HG02610 (cell line): ENCODE data around the gene PCDHGA6.
"Not testable (repeated sequence)": the region's sequence is repeated elsewhere in the genome, so short reads cannot be mapped to it uniquely, and the experiment has no call there.

ENCODE experiments used
- ATAC-seq: cut with Tn5 transposase; IDR thresholded peaks from one replicate; pipeline ENCODE4 v1.9.1; 2021; ENCODE audit warnings: mild to moderate bottlenecking, moderate library complexity; ENCODE audit not compliant: unreplicated experiment

The PCDHGA6 gene

GRCh38 chr5:141359790-141360426 is 13.8 kb upstream of the PCDHGA6 start, which contains the start of gene PCDHGB2:
Gene PCDHGB2, plus strand, starts transcription at chr5:141359994. Its CDS starts 142 bp downstream, at chr5:141360136.
- ATAC-seq, result peak; percentile 79

DNA sequence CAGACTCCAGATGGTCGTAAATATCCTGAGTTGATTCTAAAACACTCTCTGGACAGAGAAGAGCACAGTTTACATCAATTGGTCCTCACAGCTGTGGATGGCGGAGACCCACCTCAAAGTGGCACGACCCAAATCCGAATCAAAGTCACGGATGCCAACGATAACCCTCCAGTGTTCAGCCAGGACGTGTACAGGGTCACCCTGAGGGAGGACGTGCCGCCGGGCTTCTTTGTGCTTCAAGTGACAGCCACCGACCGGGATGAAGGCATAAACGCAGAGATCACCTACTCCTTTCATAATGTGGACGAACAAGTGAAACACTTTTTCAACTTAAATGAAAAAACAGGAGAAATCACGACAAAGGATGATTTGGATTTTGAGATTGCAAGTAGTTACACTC is 13.0 kb upstream of the PCDHGA6 start:
- ATAC-seq, result no peak

- no peak for ATAC-seq
Measured at GRCh38 chr5:141362719-141363118, 11.0 kb upstream of the PCDHGA6 start.

DNA sequence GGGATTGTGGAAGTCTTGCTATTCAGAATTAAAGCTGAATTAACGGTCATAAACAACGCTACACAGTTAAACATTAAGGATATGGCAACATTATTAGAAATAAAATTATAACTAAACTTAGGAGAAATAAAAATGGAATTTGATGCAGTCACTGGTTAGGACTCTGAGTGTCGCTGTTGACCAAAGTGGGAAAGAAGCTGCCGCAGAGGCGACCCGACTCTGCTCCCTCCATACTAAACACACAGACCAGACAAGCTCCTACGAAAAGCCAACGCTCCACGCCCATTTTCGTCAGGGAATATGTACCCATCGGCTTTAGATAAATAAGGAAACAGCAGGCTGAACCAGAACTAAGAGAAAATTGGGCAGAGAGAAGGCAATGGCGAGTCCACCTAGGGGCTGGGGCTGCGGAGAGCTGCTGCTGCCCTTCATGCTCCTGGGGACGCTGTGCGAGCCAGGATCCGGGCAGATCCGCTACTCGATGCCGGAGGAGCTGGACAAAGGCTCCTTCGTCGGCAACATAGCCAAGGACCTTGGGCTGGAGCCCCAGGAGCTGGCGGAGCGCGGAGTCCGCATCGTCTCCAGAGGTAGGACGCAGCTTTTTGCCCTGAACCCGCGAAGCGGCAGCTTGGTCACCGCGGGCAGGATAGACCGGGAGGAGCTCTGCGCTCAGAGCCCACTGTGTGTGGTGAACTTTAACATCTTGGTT is 9.6 kb upstream of the PCDHGA6 start, which contains the start of gene PCDHGA5:
Gene PCDHGA5 (plus strand): TSS at position 211 of the 709 bp plus-strand sequence. CDS start 169 bp downstream, at position 380.
- no peak for ATAC-seq

DNA sequence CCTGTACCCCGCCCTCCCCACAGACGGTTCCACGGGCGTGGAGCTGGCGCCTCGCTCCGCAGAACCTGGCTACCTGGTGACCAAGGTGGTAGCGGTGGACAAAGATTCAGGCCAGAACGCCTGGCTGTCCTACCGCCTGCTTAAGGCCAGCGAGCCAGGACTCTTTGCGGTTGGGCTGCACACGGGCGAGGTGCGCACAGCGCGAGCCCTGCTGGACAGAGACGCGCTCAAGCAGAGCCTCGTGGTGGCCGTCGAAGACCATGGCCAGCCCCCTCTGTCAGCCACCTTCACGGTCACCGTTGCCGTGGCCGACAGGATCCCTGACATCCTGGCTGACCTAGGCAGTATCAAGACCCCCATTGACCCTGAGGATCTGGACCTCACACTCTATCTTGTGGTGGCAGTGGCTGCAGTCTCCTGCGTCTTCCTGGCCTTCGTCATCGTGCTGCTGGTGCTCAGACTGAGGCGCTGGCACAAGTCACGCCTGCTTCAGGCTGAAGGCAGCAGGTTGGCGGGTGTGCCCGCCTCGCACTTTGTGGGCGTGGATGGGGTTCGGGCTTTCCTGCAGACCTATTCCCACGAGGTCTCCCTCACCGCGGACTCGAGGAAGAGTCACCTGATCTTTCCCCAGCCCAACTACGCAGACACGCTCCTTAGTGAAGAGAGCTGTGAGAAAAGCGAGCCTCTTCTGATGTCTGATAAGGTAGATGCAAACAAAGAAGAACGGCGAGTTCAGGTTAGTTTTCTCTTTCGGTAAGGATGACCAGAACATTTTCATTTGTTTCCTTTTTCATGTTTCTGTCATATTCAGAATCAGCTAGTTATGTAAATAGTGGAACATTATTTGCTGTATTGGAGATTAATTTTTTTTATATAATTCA is 7.4 kb upstream of the PCDHGA6 start:
- no peak for ATAC-seq

DNA sequence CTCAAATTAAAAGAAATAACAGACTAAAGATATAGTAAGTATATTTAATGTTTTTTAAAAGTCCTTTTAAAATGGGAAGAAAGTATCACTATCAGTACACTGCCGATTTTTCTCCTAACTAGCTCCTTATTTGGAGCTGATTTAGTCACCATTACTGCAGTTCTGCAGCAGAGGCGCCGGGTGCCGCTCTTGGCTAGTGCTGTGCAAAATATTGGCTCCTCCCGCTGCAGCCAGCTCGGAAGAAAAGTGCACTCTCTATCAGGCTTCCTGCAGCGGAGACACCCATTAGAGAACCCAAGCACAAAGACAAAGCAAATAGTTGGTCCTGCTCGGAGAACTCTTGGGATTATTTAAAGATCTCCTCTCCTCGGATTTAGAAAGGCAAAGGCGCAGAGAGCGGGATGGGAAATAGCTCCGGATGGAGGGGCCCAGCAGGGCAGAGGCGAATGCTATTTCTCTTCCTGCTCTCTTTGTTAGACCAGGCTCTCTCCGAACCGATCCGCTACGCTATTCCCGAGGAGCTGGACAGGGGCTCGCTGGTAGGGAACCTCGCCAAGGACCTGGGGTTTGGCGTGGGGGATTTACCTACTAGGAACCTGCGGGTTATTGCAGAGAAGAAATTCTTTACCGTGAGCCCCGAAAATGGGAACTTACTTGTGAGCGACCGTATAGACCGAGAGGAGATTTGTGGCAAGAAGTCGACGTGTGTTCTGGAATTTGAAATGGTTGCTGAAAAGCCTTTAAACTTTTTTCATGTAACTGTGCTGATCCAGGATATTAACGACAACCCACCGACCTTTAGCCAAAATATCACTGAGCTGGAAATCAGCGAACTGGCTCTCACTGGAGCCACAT is 3.5 kb upstream of the PCDHGA6 start, which contains the start of gene PCDHGB3:
Gene PCDHGB3 (plus strand): TSS at position 249 of the 855 bp plus-strand sequence. CDS start 153 bp downstream, at position 402.
- ATAC-seq, result peak; percentile 65

GRCh38 chr5:141371572-141372475 is 1.9 kb upstream of the PCDHGA6 start:
- no peak for ATAC-seq

GRCh38 chr5:141374627-141375026 is 936 bp downstream of the PCDHGA6 start:
- ATAC-seq, result no peak

- ATAC-seq, result not testable (repeated sequence)
Measured at GRCh38 chr5:141375444-141376155, 1.9 kb downstream of the PCDHGA6 start.

- no peak for ATAC-seq
Measured at GRCh38 chr5:141382469-141383294, 9.0 kb downstream of the PCDHGA6 start, which contains the start of gene PCDHGA7. Gene PCDHGA7, plus strand, starts transcription at chr5:141382742. Its CDS starts 158 bp downstream, at chr5:141382900.

DNA sequence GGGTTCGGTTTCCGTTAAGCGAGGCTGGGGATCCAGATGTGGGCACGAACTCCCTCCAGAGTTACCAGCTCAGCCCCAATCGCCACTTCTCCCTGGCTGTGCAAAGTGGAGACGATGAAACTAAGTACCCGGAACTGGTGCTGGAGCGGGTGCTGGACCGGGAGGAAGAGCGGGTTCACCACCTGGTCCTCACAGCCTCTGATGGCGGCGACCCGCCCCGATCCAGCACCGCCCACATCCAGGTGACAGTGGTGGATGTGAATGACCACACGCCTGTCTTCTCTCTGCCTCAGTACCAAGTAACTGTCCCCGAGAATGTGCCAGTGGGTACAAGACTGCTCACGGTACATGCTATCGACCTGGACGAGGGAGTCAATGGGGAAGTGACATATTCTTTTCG is 9.7 kb downstream of the PCDHGA6 start:
- no peak for ATAC-seq

DNA sequence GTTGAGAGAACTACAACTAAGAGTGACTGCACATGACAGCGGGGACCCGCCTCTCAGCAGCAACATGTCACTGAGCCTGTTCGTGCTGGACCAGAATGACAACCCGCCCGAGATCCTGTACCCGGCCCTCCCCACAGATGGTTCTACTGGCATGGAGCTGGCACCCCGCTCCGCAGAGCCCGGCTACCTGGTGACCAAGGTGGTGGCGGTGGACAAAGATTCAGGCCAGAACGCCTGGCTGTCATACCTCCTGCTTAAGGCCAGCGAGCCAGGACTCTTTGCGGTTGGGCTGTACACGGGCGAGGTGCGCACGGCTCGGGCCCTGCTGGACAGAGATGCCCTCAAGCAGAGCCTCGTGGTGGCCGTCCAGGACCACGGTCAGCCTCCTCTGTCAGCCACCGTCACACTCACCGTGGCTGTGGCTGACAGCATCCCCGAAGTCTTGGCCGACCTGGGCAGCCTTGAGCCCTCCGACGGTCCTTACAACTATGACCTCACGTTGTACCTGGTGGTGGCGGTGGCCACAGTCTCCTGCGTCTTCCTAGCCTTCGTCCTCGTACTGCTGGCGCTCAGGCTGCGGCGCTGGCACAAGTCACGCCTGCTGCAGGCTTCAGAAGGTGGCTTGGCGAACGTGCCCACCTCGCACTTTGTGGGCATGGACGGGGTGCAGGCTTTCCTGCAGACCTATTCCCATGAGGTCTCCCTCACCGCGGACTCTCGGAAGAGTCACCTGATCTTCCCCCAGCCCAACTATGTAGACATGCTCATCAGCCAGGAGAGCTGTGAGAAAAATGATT is 11.0 kb downstream of the PCDHGA6 start:
- ATAC-seq, result no peak

- not testable (repeated sequence) for ATAC-seq
Measured at GRCh38 chr5:141387557-141388311, 14.0 kb downstream of the PCDHGA6 start, which contains the start of gene PCDHGB4. Gene PCDHGB4, plus strand, starts transcription at chr5:141387698. Its CDS starts 187 bp downstream, at chr5:141387885.

- no peak for ATAC-seq
Measured at GRCh38 chr5:141388661-141389060, 15.0 kb downstream of the PCDHGA6 start.

DNA sequence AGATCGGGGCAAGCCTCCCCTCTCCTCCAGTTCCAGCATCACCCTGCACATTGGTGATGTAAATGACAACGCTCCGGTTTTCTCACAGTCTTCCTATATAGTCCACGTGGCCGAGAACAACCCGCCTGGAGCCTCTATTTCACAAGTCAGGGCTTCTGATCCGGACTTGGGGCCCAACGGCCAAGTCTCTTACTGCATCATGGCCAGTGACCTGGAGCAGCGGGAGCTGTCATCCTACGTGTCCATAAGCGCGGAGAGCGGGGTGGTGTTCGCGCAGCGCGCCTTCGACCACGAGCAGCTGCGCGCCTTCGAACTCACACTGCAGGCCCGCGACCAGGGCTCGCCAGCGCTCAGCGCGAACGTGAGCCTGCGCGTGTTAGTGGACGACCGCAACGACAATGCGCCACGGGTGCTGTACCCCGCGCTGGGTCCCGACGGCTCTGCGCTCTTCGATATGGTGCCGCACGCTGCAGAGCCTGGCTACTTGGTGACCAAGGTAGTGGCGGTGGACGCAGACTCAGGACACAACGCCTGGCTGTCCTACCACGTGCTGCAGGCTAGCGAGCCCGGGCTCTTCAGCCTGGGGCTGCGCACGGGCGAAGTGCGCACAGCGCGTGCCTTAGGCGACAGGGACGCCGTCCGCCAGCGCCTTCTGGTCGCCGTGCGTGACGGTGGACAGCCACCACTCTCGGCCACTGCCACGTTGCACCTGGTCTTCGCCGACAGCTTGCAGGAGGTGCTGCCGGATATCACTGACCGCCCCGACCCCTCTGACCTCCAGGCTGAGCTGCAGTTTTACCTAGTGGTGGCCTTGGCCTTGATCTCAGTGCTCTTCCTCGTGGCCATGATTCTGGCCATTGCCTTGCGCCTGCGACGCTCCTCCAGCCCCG is 15.7 kb downstream of the PCDHGA6 start:
- no peak for ATAC-seq
